Astrocyte of the cerebellum (primary cell): Measurements from ENCODE around the gene ITIH2.

Experiments
- DNase-seq: peaks from one replicate; pipeline ENCODE4 v3.0.0-alpha.2; 2011; ENCODE audit warnings: low read depth
- H3K4me3 ChIP-seq: 2 replicates; pipeline ENCODE4 v1.5.1; 2011; ENCODE audit warnings: mild to moderate bottlenecking, low read depth, low read length, moderate library complexity
- in situ Hi-C: cut with HindIII; loops from 2 replicates; pipeline ENCODE4 v1.10.0; 2017; ENCODE audit warnings: low sequenced_read_pairs
- TF ChIP-seq, protein P1 (sequence below): IDR thresholded peaks from 2 replicates; pipeline ENCODE4 v1.5.1; 2012; ENCODE audit warnings: low read length, low read depth, moderate library complexity, mild to moderate bottlenecking; ENCODE audit errors: missing control alignments

The ITIH2 gene

DNA sequence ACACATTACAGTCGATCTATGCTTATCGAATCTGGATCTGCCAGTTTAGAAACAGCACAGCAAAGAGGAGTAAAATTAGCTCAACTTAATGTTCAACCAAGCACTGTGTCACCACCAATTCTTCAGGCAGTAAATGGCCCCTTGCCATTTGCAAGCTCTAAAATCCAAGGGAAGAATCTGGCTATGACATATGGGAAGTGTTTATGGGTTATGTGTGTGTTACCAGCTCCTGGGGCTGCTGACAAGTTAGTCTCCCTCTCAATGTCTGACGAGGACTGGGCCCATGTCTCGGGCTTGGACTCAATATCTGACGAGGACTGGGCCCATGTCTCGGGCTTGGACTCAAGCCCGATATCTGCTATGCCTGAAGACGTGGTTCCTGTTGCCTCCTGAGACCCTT lies 5.7 kb upstream of the ITIH2 start:
- TF ChIP-seq, protein P1, sequence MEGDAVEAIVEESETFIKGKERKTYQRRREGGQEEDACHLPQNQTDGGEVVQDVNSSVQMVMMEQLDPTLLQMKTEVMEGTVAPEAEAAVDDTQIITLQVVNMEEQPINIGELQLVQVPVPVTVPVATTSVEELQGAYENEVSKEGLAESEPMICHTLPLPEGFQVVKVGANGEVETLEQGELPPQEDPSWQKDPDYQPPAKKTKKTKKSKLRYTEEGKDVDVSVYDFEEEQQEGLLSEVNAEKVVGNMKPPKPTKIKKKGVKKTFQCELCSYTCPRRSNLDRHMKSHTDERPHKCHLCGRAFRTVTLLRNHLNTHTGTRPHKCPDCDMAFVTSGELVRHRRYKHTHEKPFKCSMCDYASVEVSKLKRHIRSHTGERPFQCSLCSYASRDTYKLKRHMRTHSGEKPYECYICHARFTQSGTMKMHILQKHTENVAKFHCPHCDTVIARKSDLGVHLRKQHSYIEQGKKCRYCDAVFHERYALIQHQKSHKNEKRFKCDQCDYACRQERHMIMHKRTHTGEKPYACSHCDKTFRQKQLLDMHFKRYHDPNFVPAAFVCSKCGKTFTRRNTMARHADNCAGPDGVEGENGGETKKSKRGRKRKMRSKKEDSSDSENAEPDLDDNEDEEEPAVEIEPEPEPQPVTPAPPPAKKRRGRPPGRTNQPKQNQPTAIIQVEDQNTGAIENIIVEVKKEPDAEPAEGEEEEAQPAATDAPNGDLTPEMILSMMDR, result no peak
- H3K4me3 ChIP-seq, result no peak overlapping the region
- DNase-seq, result no peak
- in situ Hi-C loops, result loop anchor here (5.0 kb wide), 1 partner anchor 165 kb away; no protein-coding TSS in a partner anchor

DNA sequence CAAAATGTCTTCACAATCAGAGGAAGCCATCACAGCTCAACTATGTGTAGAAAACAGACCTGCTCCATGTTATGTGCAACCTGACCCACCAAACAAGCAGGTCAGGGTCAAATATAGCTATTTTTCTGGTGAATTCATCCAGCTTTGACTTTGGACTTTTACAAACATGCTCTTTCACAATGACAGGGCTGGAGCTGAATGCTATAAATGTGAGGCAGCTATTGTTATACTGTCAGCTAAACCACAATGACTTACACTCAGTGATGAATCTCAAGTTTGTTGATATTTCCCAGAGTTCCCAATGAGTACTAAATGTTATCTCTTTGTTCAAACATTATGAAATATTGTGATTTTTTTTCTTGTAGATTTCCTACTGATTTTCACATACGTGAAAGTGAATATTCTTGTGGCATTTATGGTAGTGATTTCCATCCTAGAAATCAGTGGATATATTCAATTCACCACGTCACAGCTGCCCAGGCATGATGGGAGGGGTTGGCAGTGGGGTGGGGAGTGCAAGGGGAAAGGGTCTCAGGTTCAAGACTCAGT lies 2.5 kb upstream of the ITIH2 start:
- TF ChIP-seq, protein P1, result no peak
- no peak overlapping the region for H3K4me3 ChIP-seq
- in situ Hi-C loops, result no loop called here
- DNase-seq, result no peak

DNA sequence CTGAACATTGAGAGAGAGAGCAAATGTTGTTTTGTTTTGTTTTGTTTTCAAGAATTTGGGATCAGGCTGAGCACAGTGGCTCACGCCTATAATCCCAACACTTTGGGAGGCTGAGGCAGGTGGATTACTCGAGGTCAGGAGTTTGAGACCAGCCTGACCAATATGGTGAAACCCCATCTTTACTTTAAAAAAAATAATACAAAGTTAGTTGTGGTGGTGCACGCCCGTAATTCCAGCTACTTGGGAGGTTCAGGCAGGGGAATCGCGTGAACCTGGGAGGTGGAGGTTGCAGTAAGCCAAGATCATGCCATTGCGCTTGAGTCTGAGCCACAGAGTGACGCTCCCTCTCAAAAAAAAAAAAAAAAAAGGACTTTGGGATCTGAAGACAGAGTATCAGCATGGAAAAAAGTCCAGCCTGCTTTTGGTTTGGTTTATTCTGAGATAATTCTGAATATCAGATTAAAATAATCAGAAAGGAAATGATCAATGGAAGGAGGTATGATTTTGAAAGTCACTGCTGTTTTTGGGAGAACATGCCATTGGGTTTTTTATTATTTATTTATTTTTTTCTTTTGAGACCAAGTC lies 1.9 kb upstream of the ITIH2 start:
- H3K4me3 ChIP-seq, result no peak overlapping the region
- no peak for DNase-seq
- TF ChIP-seq, protein P1, result no peak
- in situ Hi-C loops, result no loop called here

DNA sequence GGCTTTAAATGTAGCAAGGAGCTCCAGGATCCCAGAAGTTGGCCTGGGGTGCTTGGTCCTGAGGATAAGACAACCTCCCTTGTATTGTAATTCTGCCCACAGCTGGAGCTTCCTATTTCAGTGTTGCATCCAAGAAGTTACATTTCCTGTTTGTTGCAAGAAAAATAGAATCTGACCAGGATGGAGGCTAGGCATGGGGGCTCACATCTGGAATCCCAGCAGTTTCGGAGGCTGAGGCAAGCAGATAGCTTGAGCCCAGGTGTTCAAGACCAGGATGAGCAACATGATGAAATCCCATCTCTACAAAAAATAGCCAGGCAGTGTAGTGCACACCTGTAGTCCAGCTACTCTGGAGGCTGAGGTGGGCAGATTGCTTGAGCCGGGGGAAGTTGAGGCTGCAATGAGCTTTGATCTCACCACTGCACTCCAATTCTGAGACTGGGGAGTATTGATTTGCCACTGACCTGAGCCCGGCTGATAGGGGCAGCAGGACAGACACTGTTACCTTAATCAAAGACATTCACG lies 766 bp upstream of the ITIH2 start:
- DNase-seq, result no peak
- in situ Hi-C loops, result no loop called here
- H3K4me3 ChIP-seq, result no peak overlapping the region
- TF ChIP-seq, protein P1, result no peak

DNA sequence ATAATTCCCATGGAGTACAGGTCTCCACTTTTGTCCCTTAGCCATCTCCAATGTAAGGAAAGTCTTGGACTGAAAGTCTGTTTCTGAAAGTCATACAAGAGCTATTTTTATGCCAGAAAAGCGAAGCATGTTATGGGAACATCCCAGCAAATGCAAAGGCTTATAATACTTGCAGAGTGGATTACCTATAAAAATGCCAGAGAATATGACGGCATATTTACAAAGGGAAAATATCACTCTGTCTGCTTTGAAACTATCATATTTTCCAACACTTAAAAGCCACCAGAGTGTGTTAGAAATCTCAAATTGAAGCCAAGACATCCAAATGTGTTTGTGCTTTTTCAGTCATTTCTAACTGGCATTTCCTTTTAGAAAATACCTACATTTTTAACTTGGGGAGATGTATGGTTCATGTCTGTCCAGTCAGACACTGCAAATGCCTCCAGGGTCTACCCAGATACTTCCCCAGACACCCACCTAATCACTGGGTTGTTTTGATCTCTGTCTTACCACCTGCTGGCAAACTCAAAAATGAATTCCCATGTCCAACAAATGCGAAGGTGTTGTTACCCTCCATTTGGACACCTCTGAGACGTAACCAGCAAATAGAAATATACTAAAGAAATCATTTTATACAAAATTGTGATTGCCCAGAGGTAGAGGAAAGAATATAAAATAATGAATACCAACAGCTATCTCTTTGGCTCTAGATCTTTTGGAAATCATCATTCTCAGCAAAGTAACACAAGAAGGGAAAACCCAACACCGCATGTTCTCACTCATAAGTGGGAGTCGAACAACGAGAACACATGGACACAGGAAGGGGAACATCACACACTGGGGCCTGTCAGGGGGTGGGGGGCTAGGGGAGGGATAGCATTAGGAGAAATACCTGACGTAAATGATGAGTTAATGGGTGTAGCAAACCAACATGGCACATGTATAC lies 1.2 kb downstream of the ITIH2 start:
- DNase-seq, result no peak
- in situ Hi-C loops, result no loop called here
- no peak overlapping the region for H3K4me3 ChIP-seq
- TF ChIP-seq, protein P1, result no peak

DNA sequence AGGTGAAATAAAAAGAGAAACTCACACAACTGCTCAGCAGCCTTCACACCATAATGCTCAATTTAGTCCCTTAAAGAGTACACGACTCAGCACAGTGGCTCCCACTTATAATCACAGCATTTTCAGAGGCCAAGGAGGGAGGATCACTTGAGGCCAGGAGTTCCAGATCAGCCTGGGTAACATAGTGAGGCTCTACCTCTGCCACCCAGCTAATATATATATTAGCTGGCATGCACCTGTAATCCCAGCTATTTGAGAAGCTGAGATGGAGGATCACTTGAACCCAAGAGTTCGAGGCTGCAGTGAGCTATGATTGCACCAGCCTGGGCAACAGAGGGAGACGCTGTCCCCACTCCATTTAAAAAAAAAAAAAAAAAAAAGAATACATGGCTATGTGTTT lies 2.2 kb downstream of the ITIH2 start:
- H3K4me3 ChIP-seq, result no peak overlapping the region
- TF ChIP-seq, protein P1, result no peak
- in situ Hi-C loops, result no loop called here
- no peak for DNase-seq
